Erythroblast (primary cell): Measurements from ENCODE around the gene TTLL6.

Experiments
- GATA1 ChIP-seq: IDR thresholded peaks from 2 replicates; pipeline ENCODE4 v1.6.1; 2011; ENCODE audit warnings: low read depth, mild to moderate bottlenecking, control low read depth, low read length, moderate library complexity
- POLR2A ChIP-seq: IDR thresholded peaks from 2 replicates; pipeline ENCODE4 v1.6.1; 2011; ENCODE audit warnings: mild to moderate bottlenecking, low read length

DNA sequence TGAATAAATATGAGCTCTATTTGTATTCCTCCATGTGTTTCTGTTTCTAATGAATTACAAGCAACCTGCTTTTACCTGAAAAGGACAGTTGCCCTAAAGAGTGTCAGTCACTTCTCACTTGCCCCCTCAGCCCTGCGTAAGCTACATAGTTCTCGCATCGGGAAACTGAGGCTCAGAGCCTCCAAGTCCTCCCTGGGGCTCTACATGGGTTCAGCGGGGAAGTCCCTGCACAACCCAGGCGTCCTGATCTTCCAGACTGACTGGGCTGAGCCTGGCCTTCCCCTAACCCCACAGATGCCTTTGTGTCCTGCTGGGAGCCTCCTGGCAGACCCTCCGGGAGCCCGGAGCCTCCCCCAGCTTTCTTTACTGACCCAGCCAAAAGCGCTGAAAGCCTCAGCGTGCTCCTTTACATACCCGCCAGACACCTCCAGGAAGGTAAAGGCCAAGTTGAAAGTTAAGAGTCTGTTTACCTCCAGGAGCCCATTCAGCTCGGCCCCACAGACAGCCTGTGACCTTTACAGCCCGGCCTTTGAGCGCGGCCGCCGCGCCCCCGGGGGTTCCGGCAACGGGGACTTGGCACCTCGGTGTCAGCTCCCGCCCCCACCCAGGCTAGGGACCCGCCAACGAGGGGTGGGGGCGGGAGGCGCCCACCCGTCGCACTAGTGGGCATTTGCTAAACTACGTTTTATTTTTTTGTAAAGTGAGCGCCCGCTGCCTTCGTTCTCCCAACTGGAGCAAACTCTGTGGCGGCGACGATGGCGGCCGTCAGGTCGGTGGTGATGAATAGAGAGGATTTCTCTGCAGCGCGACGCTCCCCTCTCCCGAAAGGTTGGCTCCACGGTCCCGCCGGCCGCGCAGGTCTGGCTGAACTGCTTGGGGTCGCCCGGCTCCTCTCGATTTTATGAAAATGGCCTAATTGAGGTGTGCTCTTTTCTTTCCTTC, 84.1 kb downstream of the TTLL6 start:
- no peak for TF ChIP-seq POLR2A
- TF ChIP-seq GATA1: no peak
